DLD1 (cell line): ENCODE results near the gene COPZ1.

Experiments
- in situ Hi-C: cut with HindIII; loops from 2 replicates; pipeline ENCODE4 v1.10.0; 2017; ENCODE audit warnings: low sequenced_read_pairs

Gene COPZ1

DNA sequence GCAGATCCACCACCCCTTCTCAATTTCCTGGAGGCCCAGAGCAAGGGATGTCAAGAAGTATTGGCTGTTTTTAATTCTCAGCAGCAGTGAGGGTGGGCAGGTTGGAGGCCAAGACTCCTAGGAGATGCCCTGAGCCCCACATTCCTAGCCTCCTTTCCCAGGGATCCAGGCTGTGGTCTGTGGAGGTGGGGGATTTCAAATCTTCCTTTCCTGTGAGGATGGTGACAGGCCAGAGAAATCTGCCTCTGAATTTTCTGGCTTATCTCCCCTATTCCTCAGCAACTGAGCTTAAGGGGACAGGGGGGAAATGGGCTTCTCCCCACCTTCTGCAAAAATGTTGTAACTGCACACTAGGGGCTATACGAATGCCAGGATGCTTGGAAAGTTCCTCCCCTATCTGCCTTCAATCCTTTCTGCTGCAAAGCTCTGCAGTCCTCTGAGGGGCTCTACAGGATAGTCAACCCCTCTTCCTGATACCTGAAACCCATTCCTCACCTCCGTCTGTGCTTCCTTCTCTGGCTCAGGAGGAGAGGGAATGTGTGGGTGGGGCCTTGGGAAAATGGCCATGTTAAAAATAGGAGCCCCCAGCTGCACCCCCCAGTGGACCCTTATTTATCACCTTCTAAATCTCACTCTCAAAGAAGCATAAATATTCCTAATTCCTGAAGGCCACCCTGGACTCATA is 32.7 kb downstream of the COPZ1 start:
- in situ Hi-C loops, result loop anchor here (25.0 kb wide), 1 partner anchor 145 kb away; no protein-coding TSS in a partner anchor

DNA sequence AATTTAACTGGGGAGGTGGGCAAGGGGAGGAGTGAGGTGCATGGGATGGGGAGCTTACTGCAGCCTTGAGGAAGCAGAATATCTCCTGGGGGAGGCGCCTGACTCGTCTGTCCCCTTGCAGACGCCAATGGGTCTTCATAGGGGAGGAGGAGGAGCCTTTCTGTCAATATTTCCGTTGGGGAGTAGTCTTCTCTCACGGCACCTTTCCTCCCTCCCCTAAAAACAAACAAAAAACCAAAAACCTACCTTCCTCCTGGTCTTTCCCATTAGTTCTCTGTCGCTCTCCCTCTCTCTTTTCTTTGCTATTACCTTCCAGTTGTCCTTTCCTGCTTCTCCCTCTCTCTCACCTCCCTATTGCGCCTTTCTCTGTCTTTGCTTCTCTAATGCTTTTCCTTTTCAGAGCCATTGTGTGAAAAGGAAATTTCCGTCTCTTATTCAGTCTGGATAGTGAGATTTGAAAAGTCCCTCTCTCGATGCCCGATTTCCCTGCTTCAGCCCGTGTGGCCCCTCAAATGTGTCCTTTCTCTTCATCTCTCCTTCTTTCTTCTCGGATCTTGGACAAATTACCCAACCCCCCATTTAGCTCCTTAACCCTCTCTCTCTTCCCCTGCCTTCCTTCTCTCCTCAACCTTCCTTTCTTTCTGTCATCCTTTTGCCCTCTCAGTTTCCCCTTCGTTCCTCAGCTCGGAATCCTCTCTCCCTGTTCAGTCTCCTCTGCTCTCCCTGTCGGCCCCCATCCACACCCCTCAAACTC is 33.4 kb downstream of the COPZ1 start:
- in situ Hi-C loops, result loop anchor here (25.0 kb wide), 1 partner anchor 146 kb away; no protein-coding TSS in a partner anchor

DNA sequence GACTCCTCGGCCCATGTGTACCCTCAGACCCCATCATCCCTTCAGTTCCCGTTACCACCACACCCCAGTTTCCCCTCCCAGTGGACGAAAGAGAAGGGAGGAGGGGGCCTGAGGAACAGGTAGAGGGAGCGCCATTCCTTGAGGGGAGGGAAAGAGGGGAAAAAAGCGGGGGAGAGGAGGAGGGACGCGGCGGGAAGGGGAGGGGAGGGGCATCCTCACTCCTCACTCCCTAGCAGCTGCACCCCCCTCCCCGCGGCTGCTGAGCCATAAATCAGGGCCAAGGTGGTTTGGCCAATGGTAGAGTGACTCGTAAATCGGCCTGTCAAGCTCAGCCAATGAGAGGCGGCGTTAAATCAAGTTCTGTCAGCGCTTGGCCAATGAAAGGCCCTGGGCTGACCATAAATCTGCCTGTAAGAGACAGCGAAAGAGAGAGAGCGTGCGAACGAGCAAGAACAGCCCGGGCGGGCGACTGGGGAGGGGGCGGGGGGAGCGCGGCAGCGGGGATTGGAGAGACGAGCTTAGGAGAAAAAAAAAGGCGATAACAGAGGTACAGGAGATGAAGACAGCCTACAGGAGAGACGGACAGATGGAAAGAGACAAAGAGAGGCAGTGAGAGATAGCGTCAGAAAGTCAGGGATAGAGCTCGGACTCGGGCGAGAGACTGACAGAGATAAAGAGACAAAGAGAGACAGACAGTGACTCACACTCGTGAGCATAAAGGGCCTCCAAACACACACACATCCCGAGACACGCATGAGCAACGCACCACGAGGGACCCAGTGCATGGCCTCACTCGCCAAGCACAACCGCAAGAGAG is 34.2 kb downstream of the COPZ1 start:
- in situ Hi-C loops, result loop anchor here (25.0 kb wide), 1 partner anchor 147 kb away; no protein-coding TSS in a partner anchor

DNA sequence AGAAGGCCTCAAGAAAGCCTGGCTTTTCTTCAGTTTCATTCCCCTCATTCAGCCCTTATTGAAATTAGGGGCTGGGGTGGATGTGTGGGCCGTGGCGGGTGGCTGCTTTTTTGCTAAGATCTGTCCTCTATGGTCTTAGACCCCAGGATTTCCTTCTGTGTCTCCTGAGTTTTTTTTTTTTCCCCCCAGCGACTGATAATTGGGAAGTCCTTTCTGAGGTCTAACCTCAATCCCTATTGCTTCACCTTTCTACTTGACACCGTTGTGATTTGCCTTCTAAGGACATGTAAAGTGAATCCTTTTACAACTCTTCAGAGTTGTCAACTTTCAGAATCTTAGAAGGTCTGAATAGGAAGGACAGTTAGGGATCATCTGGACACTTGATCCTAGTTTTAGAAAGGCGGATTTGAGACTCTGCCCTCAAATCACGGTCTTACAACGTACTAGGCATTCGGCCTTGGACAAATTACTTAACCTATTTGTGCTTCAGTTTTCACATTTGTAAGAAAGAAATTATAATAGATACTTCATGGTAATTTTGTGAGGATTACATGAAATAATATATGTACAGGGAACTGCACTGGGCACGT is 34.9 kb downstream of the COPZ1 start:
- in situ Hi-C loops, result loop anchor here (25.0 kb wide), 1 partner anchor 148 kb away; no protein-coding TSS in a partner anchor

DNA sequence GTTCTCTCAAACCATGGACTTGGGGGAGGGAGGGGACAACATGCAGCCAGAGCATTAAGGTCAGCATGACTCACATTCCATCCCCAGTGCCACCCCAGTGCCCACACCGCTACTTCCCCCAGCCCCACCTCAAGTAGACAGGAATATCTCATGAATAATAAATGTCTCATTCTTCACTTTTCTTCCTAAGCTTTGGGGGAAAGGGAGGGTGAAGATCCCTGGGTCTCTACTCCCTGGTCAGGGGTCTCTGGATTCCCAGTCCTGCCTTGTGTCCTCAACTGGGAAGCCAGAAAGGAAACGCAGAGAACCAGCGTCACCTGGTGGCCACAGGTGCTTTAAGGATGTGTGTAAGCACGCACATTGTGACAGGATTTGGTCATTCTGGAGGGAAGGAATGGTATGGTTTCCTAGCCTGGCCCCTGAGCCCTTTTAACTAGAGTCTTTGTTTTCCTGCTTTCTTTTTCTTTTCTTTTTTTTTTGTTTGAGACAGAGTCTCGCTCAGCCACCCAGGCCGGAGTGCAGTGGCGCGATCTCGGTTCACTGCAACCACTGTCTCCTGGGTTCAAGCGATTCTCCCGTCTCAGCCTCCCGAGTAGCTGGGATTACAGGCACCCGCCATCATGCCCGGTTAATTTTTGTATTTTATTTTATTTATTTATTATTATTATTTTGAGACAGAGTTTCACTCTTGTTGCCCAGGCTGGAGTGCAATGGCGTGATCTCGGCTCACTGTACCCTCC is 36.0 kb downstream of the COPZ1 start:
- in situ Hi-C loops, result loop anchor here (25.0 kb wide), 1 partner anchor 149 kb away; no protein-coding TSS in a partner anchor

DNA sequence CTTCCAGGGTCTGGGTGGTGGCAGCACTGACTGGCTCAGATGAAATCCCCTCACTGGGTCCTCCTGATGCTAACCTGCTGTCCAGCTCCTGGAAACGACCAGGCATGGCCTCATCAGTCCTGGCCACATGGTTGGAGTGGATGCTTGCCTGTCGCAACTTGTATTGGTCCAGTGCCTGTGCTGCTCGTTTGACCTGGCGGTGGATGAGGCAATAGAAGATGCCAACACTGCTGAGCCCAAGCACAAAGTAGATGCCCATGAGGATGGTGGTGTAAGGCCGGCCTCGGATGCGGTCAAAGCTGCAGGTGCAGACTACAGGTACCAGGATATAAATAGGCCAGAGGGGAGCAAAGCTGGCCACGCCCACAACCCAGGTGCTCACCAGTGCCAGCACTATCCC is 38.1 kb downstream of the COPZ1 start:
- in situ Hi-C loops, result loop anchor here (25.0 kb wide), 1 partner anchor 151 kb away; no protein-coding TSS in a partner anchor

DNA sequence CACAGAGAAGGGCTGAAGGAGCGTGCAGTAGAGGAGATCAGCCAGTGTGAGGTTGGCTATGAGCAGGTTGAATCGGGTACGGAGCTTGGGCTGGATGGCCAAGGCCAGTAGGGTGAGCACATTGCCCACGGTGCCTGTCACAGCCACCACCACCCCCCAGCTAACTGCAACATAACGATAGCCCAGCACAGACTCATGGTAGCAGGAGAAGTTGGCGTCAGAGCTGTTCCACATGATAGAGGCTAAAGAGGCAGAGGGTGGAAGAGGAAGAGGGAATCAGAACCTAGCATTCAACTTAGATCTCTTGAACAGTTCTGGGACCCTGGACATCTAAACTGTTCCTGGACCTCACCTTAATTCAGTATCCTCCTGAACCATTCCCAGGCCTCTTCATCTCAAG is 38.7 kb downstream of the COPZ1 start:
- in situ Hi-C loops, result loop anchor here (25.0 kb wide), 1 partner anchor 151 kb away; no protein-coding TSS in a partner anchor

DNA sequence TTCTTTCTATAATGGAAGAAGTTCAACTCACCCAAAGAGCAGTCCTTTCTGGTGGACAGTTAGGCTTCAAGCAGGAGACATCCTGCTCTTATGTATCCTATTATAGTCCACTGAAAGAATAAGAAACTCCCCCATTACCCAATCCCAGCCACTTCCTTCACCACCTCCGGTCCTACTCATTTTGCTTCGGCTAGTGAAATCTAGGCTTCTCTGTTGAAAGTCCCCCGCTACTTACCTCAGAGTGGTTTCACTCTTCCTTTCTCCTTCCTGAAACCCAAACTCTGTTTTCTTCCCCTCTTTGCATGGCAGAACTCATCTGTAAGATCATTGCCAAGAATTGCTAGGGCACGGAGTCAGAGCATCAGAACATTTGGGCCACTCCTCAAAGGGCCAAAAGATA is 39.5 kb downstream of the COPZ1 start, which contains the start of gene GPR84:
GPR84 (minus strand) TSS at position 74 of the 400 bp plus-strand sequence. CDS start 635 bp downstream, outside the sequence.
- in situ Hi-C loops, result loop anchor here (25.0 kb wide), 1 partner anchor 152 kb away; no protein-coding TSS in a partner anchor

DNA sequence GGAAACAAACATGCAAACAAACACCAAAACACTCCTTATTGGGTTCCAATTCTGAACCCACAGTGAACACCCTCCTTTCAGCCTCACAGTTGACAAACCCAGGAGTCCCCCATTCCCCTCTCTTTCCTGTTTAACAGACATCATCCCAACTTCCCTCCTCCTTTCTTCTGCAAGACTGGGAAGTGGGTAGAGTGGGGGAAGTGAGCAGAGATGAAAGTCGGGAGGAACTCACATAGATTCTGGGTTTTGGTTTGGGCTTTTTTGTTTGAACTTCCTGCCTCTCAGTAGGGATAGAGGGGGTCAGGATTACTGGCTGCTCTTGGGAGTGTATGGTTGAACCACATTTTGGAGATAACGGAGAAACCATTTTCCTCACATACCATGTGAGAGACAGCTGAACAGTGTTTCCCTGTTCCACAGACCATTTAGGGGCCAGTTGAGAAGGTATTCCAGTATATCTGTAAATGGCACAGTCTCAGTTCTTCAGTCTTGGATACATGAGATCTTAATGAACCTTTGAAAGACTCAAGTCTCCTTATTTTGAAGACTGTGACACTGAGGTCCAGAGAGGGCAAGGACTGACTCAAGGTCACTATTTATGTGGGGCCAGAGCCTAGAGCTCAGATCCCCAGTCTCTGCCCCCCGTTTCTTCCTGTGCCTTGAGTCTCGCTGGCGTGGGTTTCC is 43.2 kb downstream of the COPZ1 start:
- in situ Hi-C loops, result loop anchor here (25.0 kb wide), 1 partner anchor 156 kb away; no protein-coding TSS in a partner anchor

DNA sequence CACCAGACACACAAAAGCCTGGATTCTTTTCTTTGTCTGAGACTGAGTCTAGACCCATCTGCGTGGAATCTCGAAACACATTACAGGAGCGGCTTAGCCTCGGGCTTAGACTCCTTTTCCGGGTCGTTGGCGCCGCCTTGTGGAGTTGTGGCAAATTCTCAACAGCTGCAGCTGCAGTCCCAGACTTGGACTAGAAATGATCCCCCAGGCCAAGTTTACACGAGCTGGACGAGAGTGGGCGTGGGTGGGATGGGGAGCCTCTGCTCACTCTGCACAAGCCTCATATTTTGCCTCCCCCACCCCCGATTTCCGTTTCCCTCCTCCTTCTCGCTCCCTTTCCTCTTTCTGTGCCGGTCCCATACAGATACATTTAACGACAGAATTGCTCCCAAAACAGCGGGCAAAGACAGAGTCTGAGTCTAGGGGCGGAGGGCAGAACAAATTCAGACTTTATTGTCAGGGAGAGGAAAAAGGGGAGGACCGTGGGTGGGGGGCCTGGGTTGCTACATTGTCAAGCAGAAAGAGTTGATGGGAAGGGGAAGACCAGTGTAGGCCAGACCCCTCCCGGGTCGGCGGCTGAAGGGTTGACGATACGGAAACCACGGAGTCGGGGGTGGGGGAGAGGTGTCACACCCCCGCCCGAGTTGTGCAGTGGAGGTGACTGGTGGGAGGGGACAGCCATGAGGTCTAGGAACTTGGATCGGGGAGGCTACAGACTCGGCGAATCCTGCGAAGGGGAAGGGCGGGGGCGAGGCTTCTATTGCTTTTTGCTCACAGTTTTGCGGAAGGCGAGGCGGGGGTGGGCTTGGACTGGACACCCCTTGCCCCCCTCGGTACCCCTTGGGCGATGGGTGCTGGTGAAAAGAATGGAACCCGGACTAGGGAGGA is 44.0 kb downstream of the COPZ1 start:
- in situ Hi-C loops, result loop anchor here (25.0 kb wide), 1 partner anchor 157 kb away; no protein-coding TSS in a partner anchor

DNA sequence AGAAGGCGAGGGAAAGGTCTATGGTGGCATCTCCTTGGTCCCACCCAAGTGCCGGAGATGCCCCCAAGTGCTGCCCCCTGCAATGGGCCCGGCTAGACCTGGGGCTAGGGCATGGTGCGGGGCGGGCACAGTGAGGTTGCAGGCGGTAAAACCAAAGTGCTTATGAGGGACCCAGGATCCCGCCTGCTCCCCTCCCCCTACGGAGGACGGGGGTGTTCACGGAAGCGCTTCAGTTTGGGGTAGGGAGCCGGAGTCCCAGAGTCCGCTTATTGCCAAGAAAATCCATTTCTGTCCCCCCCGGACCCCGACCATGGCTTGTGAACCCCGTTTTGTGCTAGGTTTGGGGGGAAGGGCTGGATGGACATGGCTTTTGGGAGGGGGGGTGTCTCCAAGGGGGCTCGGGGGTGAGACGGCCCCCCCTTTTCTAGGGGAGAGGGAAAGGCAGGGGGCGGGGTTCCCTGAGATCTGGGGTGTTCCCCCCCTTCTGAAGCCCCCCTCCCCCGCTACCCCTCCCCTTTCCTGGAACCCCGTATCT is 44.7 kb downstream of the COPZ1 start:
- in situ Hi-C loops, result loop anchor here (25.0 kb wide), 1 partner anchor 157 kb away; no protein-coding TSS in a partner anchor

DNA sequence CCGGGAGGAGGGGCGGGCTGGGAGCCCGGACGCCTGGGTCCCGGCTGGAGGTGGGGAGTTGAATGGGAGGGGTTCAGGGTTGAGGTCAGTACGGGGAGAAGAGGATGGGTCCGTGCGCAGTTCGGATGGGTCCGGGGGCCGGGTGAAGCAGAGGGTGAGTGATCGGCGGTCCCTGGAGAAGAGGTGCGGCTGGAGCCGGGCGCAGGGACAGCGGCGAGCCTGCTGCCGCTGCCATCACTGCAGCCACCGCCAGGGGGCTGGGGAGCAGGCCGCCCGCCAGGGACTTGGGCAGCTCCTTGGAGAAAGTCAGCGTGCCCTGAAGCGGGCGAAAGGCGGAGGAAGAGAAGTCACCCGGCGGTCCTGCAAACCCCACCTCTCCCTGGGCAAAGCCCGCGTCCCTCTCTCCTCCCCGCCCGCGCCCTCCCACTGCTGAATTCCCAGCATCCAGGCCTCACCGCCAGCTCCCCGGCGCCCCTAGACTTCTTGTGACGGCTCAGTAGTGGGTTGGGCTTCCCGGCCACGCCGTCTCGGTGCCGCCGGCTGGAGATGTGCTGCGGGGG is 45.3 kb downstream of the COPZ1 start:
- in situ Hi-C loops, result loop anchor here (25.0 kb wide), 1 partner anchor 158 kb away; no protein-coding TSS in a partner anchor

DNA sequence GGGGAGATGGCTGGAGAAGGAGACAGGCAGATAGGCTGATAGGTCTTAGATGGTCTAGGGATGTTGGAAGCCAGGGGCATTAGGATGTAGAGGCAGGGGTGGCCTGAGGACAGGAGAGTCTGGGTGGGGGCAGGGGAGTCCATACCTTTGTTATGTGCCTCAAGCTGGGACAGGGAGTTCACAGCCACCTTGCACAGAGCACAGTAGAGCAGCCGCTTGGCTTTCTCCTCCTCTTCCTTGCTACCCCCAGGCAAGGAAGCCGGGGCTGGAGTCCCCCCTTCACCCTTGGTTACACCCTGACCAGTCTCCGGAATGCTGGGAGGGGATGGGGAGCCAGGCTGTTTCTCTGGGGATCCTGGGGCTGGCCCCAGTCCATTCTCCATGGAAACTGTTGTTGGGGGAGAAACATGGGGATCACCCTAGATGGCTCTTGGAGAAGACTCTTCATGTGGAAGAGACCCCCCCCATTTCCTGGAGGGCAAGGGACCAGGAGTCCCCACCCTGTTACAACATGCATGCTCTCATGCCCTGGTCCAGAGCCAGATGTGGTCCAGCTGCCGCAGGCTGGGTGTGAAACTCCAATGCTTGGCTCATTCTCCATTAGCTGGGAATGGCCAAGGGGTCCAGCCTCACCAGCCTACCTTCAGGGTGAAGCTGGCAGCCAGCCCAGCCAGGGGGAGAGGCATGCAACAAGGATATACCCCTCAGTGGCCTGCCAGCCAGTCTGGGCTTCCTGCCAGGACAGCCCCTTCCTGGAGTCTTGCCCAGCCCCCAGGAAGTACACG is 46.6 kb downstream of the COPZ1 start:
- in situ Hi-C loops, result loop anchor here (25.0 kb wide), 1 partner anchor 159 kb away; no protein-coding TSS in a partner anchor

DNA sequence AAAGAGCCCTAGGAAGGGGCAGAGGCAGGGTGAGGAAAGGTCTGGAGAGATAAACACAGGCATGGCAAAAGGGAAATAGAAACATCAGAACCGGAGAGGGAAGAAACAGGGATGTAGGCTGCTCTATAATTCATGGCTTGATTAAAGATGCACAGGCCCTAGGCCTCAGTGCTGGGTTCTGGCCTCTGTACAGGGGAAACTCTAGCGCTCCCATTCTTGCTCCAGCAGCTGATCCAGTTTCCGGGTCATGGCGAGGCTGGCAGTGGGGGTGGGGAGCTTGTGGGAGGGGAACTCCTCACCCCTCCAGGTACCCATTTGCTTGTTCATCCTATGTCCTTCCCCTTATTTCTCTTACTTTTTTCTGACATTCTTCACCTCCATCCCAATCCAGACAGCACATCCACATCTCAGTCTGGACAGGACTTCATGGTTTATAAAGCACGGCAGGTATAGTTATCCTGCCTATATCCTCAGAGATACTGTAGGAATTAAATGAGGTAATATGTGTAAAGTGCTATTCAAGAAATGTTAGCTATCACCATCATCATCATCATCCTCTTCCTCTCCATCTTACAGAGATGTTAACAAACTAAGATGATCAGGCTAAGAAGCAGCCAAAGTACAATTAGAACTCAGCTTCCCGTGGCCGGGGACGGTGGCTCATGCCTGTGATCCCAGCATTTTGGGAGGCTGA is 47.3 kb downstream of the COPZ1 start:
- in situ Hi-C loops, result loop anchor here (25.0 kb wide), 1 partner anchor 160 kb away; no protein-coding TSS in a partner anchor

DNA sequence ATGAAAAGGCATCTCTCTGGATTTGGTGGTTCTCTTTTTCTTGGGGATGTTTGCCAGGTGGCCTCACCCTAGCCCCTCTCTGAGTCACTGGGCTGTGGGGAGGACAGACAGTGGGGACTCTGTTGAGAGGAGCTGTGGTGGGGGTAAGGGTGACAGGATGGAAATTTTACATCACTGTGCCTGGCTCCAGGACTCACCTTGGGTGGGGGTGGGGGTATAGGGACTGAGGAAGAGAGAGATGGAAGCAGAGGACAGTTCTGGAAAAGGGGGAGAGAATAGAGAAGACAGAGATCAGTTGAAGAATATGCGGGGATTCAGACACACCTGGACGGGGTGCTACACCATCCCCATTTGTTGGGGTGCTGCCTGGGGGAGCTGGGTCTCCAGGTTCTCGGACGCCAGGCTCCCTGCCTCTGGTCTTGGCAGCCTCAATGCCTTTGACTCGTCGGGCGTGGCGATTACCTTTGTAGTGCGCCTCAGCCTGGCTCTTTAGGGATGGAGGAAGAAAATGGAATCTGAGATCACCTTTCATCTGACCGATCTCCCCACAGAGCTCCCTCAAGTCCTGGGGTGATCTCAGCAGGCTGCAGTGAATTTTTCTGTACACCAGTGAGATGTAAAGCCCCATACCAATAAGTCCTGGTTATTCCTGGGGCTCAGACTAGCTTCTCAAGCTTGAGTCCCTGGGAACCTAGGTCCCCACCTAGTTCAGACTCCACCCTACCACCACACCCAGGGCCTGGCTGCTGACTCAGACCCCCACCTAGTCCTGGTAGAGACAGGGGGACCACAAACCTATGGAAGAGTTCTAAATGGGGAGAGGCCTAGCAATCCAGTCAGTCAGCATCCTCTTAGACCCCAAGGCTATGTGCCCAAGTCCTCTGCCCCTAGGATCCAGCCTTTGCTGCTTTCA is 49.0 kb downstream of the COPZ1 start:
- in situ Hi-C loops, result loop anchor here (25.0 kb wide), 1 partner anchor 162 kb away; no protein-coding TSS in a partner anchor
